Bronchial epithelial cell (primary cell): Measurements from ENCODE around the gene STAB1. TPM values are rescaled to one million over a fixed set of nuclear protein-coding genes. Genes with fewer than 3 reads are reported as not detected.

Source experiments
- DNase-seq: peaks from one replicate; pipeline ENCODE4 v3.0.0-alpha.2; 2010; ENCODE audit warnings: low read depth
- FAIRE-seq: peaks from 2 replicates; lab custom pipeline; 2011; peaks lifted over from hg19 to GRCh38; lab: Jason Lieb, UNC
- H3K27me3 ChIP-seq: 2 replicates; pipeline ENCODE4 v1.5.1; 2011; ENCODE audit warnings: low read length; ENCODE audit not compliant: control insufficient read depth, insufficient read depth
- H3K36me3 ChIP-seq: 2 replicates; pipeline ENCODE4 v1.5.1; 2011; ENCODE audit warnings: low read length; ENCODE audit not compliant: control insufficient read depth, insufficient read depth
- H3K4me3 ChIP-seq: 2 replicates; pipeline ENCODE4 v1.5.1; 2011; ENCODE audit warnings: mild to moderate bottlenecking, low read depth, low read length, control low read depth
- total RNA-seq: library from RNA; depleted of rRNA; stranded (reverse); fragments of >200 nt; gene quantifications from 2 replicates; pipeline ENCODE4 v1.2.1, GENCODE V29; 2014
- TF ChIP-seq, protein P1 (sequence below): IDR thresholded peaks from 2 replicates; pipeline ENCODE4 v1.5.1; 2011; ENCODE audit warnings: mild to moderate bottlenecking, moderate library complexity, low read length, control low read depth, inconsistent platforms; ENCODE audit not compliant: insufficient read depth, severe bottlenecking

STAB1 gene
- total RNA-seq, 1 donor from 2014 or later: under 0.01 TPM

DNA sequence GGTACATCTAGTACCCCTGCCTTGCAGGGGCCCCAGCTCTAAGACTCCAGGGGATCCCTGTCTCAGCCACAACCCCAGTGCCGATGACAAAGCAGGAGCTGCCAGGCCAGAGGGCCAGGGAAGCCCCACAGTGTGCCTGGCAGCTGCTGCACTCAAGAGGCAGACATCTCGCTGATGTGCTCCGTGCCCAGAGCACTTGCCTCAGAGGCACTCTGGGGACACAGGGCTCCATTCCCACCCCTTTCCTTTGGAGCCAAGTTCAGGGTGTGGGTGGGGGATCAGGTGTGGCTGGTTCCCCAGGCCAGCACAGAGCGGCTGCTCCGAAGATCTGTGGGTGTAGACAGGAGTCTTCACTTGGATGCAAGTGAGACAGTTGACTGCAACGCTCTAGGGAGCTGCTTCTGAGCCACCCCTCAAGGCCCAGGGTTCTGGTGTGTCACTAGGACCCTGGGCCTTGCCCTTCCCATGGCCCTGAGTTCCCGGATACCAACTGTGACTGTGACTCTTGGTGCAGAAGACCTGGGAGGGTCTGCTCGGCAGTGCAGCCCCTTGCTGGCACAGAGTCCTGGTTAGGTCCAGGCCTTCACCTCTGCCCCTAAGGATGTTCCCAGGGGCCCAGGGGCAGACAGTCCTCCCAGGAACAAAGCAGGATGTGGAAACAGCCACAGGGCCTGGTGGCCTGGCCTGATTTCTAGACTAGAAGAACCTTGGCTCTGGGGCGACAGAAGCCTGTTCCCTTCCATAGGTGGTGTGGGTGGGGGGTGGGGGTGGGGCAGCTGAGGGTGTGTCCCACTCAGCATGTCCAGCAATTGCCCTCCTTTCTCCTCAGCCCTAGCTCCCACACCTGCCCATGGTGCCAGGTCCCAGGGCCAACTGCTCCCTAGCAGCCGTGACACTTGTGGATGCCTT is 36.0 kb downstream of the STAB1 start:
- H3K4me3 ChIP-seq: no peak overlapping the region
- DNase-seq: no peak
- FAIRE-seq: peak; percentile 28
- peaks cover 18% of the 10 kb centered on the region for H3K36me3 ChIP-seq
- H3K27me3 ChIP-seq: no peaks in the 10 kb centered on the region
- TF ChIP-seq, protein P1, sequence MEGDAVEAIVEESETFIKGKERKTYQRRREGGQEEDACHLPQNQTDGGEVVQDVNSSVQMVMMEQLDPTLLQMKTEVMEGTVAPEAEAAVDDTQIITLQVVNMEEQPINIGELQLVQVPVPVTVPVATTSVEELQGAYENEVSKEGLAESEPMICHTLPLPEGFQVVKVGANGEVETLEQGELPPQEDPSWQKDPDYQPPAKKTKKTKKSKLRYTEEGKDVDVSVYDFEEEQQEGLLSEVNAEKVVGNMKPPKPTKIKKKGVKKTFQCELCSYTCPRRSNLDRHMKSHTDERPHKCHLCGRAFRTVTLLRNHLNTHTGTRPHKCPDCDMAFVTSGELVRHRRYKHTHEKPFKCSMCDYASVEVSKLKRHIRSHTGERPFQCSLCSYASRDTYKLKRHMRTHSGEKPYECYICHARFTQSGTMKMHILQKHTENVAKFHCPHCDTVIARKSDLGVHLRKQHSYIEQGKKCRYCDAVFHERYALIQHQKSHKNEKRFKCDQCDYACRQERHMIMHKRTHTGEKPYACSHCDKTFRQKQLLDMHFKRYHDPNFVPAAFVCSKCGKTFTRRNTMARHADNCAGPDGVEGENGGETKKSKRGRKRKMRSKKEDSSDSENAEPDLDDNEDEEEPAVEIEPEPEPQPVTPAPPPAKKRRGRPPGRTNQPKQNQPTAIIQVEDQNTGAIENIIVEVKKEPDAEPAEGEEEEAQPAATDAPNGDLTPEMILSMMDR: no peak

DNA sequence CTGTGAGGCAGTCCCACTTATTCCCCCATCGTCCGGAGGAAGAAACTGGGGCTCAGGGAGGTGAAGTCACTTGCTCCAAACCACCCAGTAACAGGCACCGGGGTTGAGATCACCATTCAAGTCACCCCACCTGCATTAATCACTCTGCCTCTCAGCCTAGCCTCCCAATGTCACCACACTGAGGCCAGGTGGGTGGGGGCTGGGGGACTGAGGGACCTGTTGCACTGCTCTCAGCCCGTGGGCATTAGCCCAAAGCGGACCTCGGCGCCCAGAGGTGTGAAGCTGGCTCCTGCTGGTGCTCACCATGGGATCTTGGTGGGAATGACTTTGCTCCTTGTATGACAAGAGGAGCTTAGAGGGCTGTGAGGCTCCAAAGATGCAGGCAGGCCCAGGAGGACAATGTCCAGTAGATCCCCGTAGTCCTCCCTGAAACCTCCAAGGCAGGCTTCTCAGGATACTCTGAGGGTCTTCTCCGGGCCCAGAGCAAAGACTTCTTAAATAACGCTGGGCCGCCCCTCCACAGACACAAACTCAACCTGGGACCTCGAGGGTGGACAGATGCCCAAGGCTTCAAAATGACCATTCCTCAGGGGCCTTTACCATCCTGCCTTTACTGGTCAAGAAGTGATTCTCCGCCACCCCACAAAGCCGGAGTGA is 36.9 kb downstream of the STAB1 start:
- Histone ChIP-seq H3K36me3 (peaks cover 18% of the 10 kb centered on the region), H3K27me3 (no peaks in the 10 kb centered on the region), H3K4me3 (no peak overlapping the region)
- DNase-seq: no peak
- no peak for FAIRE-seq
- TF ChIP-seq, protein P1: no peak

DNA sequence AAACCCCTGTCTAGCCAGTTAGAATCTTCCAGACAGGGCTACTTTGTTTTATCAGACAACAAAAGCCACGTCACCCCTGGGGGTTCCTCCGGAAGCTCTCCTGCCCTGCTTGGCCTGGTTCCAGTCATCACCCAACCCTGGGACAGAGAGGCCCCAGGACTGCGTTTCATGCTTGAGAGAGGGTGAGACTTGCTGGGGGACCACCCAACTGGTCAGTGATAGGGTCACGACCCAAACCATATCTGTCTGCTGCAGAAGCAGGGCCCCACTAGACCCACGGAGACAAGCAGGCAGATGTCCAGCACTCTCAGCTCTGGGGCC is 37.3 kb downstream of the STAB1 start:
- Histone ChIP-seq H3K27me3 (no peaks in the 10 kb centered on the region), H3K4me3 (peak overlapping the region; percentile 65), H3K36me3 (peaks cover 16% of the 10 kb centered on the region)
- no peak for FAIRE-seq
- DNase-seq: peak; percentile 55
- TF ChIP-seq, protein P1: no peak

DNA sequence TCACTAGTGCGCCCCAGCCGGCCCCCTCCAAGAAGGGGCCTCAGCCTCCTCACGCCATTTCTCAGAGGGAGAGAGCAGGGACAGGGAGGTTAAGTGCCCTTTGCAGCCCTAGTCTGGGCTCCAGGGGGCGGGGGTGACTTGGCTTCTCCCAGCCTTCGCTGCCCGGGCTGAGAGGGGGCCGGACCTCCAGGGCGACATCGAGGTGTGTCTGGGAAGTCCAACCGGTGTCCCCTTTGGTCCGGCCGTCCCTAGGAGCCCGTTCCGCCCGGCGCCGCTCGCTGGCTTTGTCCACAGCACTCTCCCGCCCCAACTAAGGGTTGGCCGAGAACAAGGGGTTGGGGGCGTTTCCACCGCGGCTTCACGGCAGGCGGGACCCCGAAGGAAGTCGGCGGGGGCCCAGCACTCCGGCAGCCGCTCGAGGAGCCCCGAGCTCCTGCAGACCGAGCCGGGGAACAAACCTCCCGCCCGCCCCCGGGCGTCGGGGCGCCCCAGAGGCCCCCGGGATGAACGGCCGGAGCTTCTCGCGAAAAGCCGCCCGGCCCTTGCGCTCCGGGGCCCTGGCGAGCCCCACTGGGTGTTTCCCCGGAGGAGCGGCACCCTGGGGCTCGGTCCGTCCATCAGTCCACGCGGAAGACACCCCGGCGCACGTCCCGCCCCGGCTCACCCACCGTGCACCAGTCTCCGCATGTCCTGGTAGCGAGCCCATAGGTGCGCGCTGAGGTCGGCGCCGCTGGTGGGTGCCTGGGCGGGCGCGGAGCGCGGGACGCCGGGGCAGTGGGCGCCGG is 37.9 kb downstream of the STAB1 start:
- TF ChIP-seq, protein P1: no peak
- H3K27me3 ChIP-seq: no peaks in the 10 kb centered on the region
- DNase-seq (no peak), FAIRE-seq (no peak)
- peaks cover 11% of the 10 kb centered on the region for H3K36me3 ChIP-seq
- peak overlapping the region; percentile 65 for H3K4me3 ChIP-seq

DNA sequence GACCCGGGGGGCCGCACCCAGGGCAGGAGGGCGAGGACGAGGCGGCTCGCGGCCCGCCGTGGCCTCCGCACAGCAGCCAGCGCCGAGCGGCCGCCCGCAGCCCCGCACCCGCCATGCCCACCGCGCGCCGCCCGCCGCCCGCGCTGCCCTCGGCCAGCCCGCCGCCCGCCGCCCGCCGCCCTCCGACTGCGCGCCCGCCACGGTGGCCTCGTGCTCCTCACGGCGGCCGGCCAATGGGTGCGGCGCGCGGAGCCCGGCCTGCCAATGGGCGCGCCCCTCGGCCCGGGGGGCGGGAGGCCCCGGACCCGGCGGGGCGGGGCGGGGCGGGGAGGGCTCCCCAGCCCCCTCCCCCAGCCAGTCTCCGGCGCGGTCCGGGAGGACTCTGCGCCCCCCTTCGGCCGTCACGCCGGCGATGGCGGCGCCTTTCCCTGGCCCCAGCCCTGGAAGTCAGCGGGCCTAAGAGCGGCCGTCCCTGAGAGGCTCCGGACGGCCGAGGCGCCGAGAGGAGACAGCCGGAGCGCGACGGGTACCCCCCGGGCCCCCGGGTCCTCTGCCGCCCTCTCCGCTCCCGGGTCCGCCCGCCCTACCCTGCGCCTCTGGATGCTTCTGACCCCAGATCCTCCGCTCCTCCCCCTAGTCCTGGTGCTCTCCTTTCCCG is 38.6 kb downstream of the STAB1 start, which contains the start of gene NT5DC2:
NT5DC2 (minus strand) TSS at position 235 of the 658 bp plus-strand sequence; CDS start at position 115, 120 bp downstream.
- DNase-seq (no peak), FAIRE-seq (no peak)
- H3K27me3 ChIP-seq: no peaks in the 10 kb centered on the region
- peak within 1 kb of the TSS; percentile 65 for H3K4me3 ChIP-seq
- TF ChIP-seq, protein P1: no peak
- H3K36me3 ChIP-seq: peaks cover 5% of the 10 kb centered on the region
